GM12878 (cell line): ENCODE data around the gene TBC1D8. TPM values are rescaled to one million over a fixed set of nuclear protein-coding genes. Genes with fewer than 3 reads are reported as not detected.

Experiments used
- ATAC-seq: fragments of 200-7000 bp; cut with Tn5 transposase; 3 replicates; pipeline ENCODE4 v1.9.1; 2020; ENCODE audit warnings: mild to moderate bottlenecking, moderate library complexity
- BruUV-seq: library from RNA; stranded (reverse); fragments of 400-500 nt; replicated peaks from 2 replicates; lab custom pipeline; 2021; lab: Mats Ljungman, UMichigan
- CTCF ChIA-PET: fragments of 300-600 bp; sonication (Branson Sonifier 250); formaldehyde crosslinking; extraction: SDS; loops from one replicate; lab custom pipeline; 2021; ENCODE audit warnings: inconsistent platforms; lab: Yijun Ruan, JAX
- POLR2A ChIA-PET: fragments of 350-600 bp; formaldehyde crosslinking; extraction: SDS; loops from one replicate; lab custom pipeline; 2021; ENCODE audit warnings: inconsistent platforms; lab: Charles Lee
- RAD21 ChIA-PET: fragments of 300-600 bp; sonication (Branson Sonifier 250); formaldehyde crosslinking; loops from one replicate; lab custom pipeline; 2023; ENCODE audit warnings: antibody characterized with exemption; ENCODE audit not compliant: unreplicated experiment; lab: Charles Lee
- SMC1A ChIA-PET: fragments of 300-600 bp; sonication (Branson Sonifier 250); formaldehyde crosslinking; loops from one replicate; lab custom pipeline; 2023; ENCODE audit not compliant: unreplicated experiment, uncharacterized antibody; lab: Charles Lee
- DNase-seq: peaks from one replicate; pipeline ENCODE4 v3.0.0-alpha.2; 2011; ENCODE audit warnings: low read depth, low spot score
- FAIRE-seq: peaks from 3 replicates; lab custom pipeline; 2011; peaks lifted over from hg19 to GRCh38; lab: Jason Lieb, UNC
- H2AFZ ChIP-seq: 2 replicates; pipeline ENCODE4 v1.6.0; 2011; ENCODE audit warnings: low read depth, low read length, control low read depth; ENCODE audit not compliant: control insufficient read depth
- H3K27ac ChIP-seq: 2 replicates; pipeline ENCODE4 v1.5.1; 2011; ENCODE audit warnings: control low read depth; ENCODE audit not compliant: control insufficient read depth, insufficient read depth
- H3K27me3 ChIP-seq, 2 experiments: replicated peaks in 1 of 2; 2 replicates each; pipeline versions ENCODE4 v1.6.0 to v1.6.1; 2011; ENCODE audit warnings: low read length in 1 of 2; ENCODE audit not compliant: control insufficient read depth in 2 of 2, insufficient read depth in 2 of 2
- H3K36me3 ChIP-seq, 2 experiments: 2 replicates each; pipeline ENCODE4 v1.5.1; 2011; ENCODE audit warnings: low read length in 1 of 2; ENCODE audit not compliant: control insufficient read depth in 2 of 2, insufficient read depth in 2 of 2
- H3K4me1 ChIP-seq: 2 replicates; pipeline ENCODE4 v1.6.1; 2011; ENCODE audit warnings: mild to moderate bottlenecking, low read length, moderate library complexity, mixed read lengths; ENCODE audit not compliant: control insufficient read depth, insufficient read depth
- H3K4me2 ChIP-seq: 2 replicates; pipeline ENCODE4 v1.6.0; 2011; ENCODE audit warnings: control low read depth; ENCODE audit not compliant: control insufficient read depth, insufficient read depth
- H3K4me3 ChIP-seq: fragments of 200-600 bp; sonication (generic); 2 replicates; pipeline ENCODE4 v1.5.1; 2016
- H3K79me2 ChIP-seq: 2 replicates; pipeline ENCODE4 v1.6.0; 2011; ENCODE audit warnings: low read length; ENCODE audit not compliant: control insufficient read depth, insufficient read depth
- H3K9ac ChIP-seq: 2 replicates; pipeline ENCODE4 v1.8.0; 2011; ENCODE audit warnings: low read length, control low read depth, mixed read lengths; ENCODE audit not compliant: control insufficient read depth, insufficient read depth
- H3K9me3 ChIP-seq: replicated peaks from 3 replicates; pipeline ENCODE4 v1.5.1; 2011; ENCODE audit warnings: mild to moderate bottlenecking, low read length; ENCODE audit not compliant: control insufficient read depth, insufficient read depth
- H4K20me1 ChIP-seq: 2 replicates; pipeline ENCODE4 v1.6.0; 2011; ENCODE audit not compliant: control insufficient read depth, insufficient read depth
- CBFB ChIP-seq: IDR thresholded peaks from 2 replicates; pipeline ENCODE4 v1.6.1; 2016; ENCODE audit warnings: antibody characterized with exemption, low read depth
- DPF2 ChIP-seq: fragments of 450-650 bp; IDR thresholded peaks from 2 replicates; pipeline ENCODE4 v1.6.1; 2017; ENCODE audit warnings: mild to moderate bottlenecking
- HDAC2 ChIP-seq: fragments of 200-600 bp; sonication (generic); IDR thresholded peaks from 2 replicates; pipeline ENCODE4 v1.6.1; 2017
- KLF5 ChIP-seq: fragments of 450-650 bp; IDR thresholded peaks from 2 replicates; pipeline ENCODE4 v1.6.1; 2014; ENCODE audit warnings: mild to moderate bottlenecking; ENCODE audit not compliant: partially characterized antibody
- NFYA ChIP-seq: IDR thresholded peaks from 2 replicates; pipeline ENCODE4 v1.6.1; 2011; ENCODE audit warnings: low read depth, mild to moderate bottlenecking, low read length, improper control_type of control experiment, borderline replicate concordance
- PML ChIP-seq: IDR thresholded peaks from 2 replicates; pipeline ENCODE4 v1.6.1; 2012; ENCODE audit warnings: low read length, inconsistent platforms
- SIX5 ChIP-seq: IDR thresholded peaks from 2 replicates; pipeline ENCODE4 v1.6.1; 2011; ENCODE audit warnings: mild to moderate bottlenecking, low read depth, low read length, moderate library complexity; ENCODE audit not compliant: severe bottlenecking
- SMARCA5 ChIP-seq: fragments of 450-650 bp; IDR thresholded peaks from 2 replicates; pipeline ENCODE4 v1.6.1; 2017; ENCODE audit warnings: mild to moderate bottlenecking
- TAF1 ChIP-seq: IDR thresholded peaks from 2 replicates; pipeline ENCODE4 v1.6.1; 2011; ENCODE audit warnings: mild to moderate bottlenecking, low read depth, low read length, borderline replicate concordance
- TBL1XR1 ChIP-seq: IDR thresholded peaks from 2 replicates; pipeline ENCODE4 v1.6.1; 2012; ENCODE audit warnings: low read depth, low read length, improper control_type of control experiment
- WGBS: methylation state at CpG from one replicate; pipeline ENCODE4 v1.1.6; 2016; ENCODE audit warnings: low lambda C conversion rate; ENCODE audit not compliant: insufficient replicate concordance, insufficient coverage; ENCODE audit errors: missing lambda C conversion rate; 5-methylcytosine and 5-hydroxymethylcytosine counted together
- in situ Hi-C: fragments of 300-500 bp; cut with MboI; formaldehyde crosslinking; loops from 9 replicates; pipeline ENCODE4 v1.14.3; 2018; ENCODE audit warnings: mixed read lengths
- intact Hi-C: fragments of 100-400 bp; cut with micrococcal nuclease; formaldehyde crosslinking; loops from one replicate; pipeline ENCODE4 v1.14.2; 2022; ENCODE audit not compliant: unreplicated experiment
- polyA plus RNA-seq, 11 experiments: library from polyadenylated mRNA; depleted of rRNA in 4 of 11; unstranded in 6 of 11; stranded (reverse) in 5 of 11; fragments of >200 nt; fragmentation: Nextera tagmentation in 4 of 11; fragmentation: Illumina TruSeq in 1 of 11; extraction: Ambion mirVana in 4 of 11; extraction: Trizol in 1 of 11; gene quantifications; 1 replicate in 1 of 11; 2 replicates in 10 of 11; pipeline versions ENCODE4 v1.2.1 to v1.2.3, GENCODE V29; 2011 to 2016; ENCODE audit warnings: inconsistent platforms in 2 of 11, missing spikeins in 2 of 11, low read depth in 1 of 11
- total RNA-seq, 4 experiments: library from RNA; depleted of rRNA in 3 of 4; stranded (reverse); fragments of >200 nt in 3 of 4; fragmentation: Illumina TruSeq in 1 of 4; extraction: Trizol in 1 of 4; gene quantifications; 2 replicates each; pipeline versions ENCODE4 v1.2.1 to v1.2.3, GENCODE V29; 2013 to 2021
- TF ChIP-seq, protein P1 (sequence below): IDR thresholded peaks from 2 replicates; pipeline ENCODE4 v1.6.1; 2011; ENCODE audit warnings: low read depth, mild to moderate bottlenecking, low read length, moderate library complexity, borderline replicate concordance; ENCODE audit errors: extremely low read depth
- TF ChIP-seq, protein P2 (sequence below): IDR thresholded peaks from 2 replicates; pipeline ENCODE4 v1.6.1; 2012; ENCODE audit warnings: low read depth, low read length, improper control_type of control experiment
- TF ChIP-seq, protein P3 (sequence below): IDR thresholded peaks from 2 replicates; pipeline ENCODE4 v1.6.1; 2012; ENCODE audit warnings: improper control_type of control experiment, low read depth, low read length; ENCODE audit not compliant: insufficient replicate concordance

TBC1D8 gene
- total and polyA plus RNA-seq, 10 of the 15 experiments (the other 5 are each of a cell fraction or from before 2014, with no cell fraction given) = 0.80 to 4.9 (median 4.4) TPM

DNA sequence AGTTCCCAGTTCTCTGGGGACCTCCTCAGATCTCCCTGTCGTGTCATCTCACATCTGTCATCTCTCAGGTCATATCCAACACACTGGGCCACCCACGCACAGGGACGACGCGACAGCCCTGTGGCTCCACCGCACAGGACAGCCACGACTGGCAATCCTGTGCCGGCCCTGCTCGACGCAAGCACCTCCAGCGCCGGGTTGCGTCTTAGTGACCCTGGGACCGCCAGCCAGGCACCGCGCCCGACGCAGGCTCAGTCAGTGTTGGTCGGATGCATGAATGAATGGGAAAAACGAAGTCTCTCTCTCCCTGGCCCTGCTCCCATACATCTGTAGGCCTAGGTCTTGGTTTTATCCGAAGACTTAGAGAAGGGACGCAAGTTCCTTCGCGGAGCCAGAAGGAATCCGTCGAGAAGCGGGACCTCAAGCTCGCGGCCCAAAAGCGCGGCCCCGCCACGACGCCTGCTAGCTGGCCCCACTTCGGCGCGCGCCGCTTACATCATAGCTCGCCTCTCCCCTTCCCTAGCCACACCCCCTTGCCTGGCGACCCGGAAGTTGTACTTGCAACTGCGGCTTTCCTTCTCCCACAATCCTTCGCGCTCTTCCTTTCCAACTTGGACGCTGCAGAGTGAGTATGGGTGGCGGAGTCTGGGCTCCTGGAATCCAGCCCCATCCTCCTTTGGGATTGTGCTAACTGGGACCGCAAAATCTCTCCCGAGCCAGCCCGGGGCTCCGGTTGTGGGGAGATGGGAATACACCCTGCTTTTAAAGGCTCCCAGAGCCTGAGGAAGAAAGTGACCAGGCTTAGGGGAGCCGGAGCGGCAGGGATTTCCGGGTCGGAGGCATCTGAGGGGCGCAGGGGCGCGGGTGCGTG, 149.3 kb downstream of the TBC1D8 start, which contains the start of gene RPL31:
Gene RPL31 (plus strand): TSS at position 599 of the 871 bp plus-strand sequence. CDS start 413 bp downstream, outside the sequence.
- Histone ChIP-seq H4K20me1 (peaks cover 4% of the 10 kb centered on the region), H3K9ac (peak within 1 kb of the TSS; percentile 99), H3K4me1 (peaks cover 12% of the 10 kb centered on the region), H3K27ac (peak within 1 kb of the TSS; percentile 97), H3K9me3 (no peaks in the 10 kb centered on the region; the same call in 1 of the 3 replicates), H3K27me3 (no peaks in the 10 kb centered on the region; a peak in 1 of 4 replicates), H3K4me3 (peak within 1 kb of the TSS; percentile 96), H2AFZ (peak within 1 kb of the TSS; percentile 96), H3K4me2 (peak within 1 kb of the TSS; percentile 97), H3K79me2 (peaks cover 47% of the 10 kb centered on the region), H3K36me3 (peaks cover 11 to 36% of the 10 kb centered on the region in 2 experiments)
- ATAC-seq = peak; percentile 92
- WGBS = 25% methylated on average over 59 of the region's 59 CpGs
- in situ Hi-C loops (no loop called here), intact Hi-C loops (no loop called here)
- peak; percentile 41 for FAIRE-seq
- RAD21 ChIA-PET = interaction anchor here (1.1 to 1.2 kb wide), 3 partner anchors 10 to 439 kb away, joined by 3 to 5 read pairs (median 3); partner anchors contain the start of gene PDCL3
- no TSS peak for BruUV-seq
- SMC1A ChIA-PET = interaction anchor here (0.6 to 3.0 kb wide), 4 partner anchors 11 to 606 kb away, joined by 3 to 13 read pairs (median 3); partner anchors contain the start of gene TBC1D8
- CTCF ChIA-PET = interaction anchor here (0.9 to 2.8 kb wide), 4 partner anchors 9 to 419 kb away, joined by 3 to 30 read pairs (median 4); no protein-coding TSS in a partner anchor
- peak; percentile 78 for DNase-seq
- POLR2A ChIA-PET = interaction anchor here (1.0 to 2.5 kb wide), 5 partner anchors 11 to 439 kb away, joined by 3 to 8 read pairs (median 3); partner anchors contain the start of gene PDCL3
- TF ChIP-seq TBL1XR1 (peak; percentile 62; the same call in 1 of the 2 replicates), TAF1 (peak; percentile 100), SMARCA5 (peak; percentile 74; the same call in 1 of the 2 replicates), CBFB (peak; percentile 96), SIX5 (peak; percentile 26), HDAC2 (0 out of 2 replicates have a peak, but pooled peaks have one; percentile 55), DPF2 (peak; percentile 26; the same call in 1 of the 2 replicates), KLF5 (peak; percentile 90), NFYA (no peak), PML (peak; percentile 99)
- TF ChIP-seq, protein P1, sequence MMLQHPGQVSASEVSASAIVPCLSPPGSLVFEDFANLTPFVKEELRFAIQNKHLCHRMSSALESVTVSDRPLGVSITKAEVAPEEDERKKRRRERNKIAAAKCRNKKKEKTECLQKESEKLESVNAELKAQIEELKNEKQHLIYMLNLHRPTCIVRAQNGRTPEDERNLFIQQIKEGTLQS = peak; percentile 2; the same call in 1 of the 2 replicates
- TF ChIP-seq, protein P2, sequence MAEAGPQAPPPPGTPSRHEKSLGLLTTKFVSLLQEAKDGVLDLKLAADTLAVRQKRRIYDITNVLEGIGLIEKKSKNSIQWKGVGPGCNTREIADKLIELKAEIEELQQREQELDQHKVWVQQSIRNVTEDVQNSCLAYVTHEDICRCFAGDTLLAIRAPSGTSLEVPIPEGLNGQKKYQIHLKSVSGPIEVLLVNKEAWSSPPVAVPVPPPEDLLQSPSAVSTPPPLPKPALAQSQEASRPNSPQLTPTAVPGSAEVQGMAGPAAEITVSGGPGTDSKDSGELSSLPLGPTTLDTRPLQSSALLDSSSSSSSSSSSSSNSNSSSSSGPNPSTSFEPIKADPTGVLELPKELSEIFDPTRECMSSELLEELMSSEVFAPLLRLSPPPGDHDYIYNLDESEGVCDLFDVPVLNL = peak; percentile 33; the same call in 1 of the 2 replicates
- TF ChIP-seq, protein P3, sequence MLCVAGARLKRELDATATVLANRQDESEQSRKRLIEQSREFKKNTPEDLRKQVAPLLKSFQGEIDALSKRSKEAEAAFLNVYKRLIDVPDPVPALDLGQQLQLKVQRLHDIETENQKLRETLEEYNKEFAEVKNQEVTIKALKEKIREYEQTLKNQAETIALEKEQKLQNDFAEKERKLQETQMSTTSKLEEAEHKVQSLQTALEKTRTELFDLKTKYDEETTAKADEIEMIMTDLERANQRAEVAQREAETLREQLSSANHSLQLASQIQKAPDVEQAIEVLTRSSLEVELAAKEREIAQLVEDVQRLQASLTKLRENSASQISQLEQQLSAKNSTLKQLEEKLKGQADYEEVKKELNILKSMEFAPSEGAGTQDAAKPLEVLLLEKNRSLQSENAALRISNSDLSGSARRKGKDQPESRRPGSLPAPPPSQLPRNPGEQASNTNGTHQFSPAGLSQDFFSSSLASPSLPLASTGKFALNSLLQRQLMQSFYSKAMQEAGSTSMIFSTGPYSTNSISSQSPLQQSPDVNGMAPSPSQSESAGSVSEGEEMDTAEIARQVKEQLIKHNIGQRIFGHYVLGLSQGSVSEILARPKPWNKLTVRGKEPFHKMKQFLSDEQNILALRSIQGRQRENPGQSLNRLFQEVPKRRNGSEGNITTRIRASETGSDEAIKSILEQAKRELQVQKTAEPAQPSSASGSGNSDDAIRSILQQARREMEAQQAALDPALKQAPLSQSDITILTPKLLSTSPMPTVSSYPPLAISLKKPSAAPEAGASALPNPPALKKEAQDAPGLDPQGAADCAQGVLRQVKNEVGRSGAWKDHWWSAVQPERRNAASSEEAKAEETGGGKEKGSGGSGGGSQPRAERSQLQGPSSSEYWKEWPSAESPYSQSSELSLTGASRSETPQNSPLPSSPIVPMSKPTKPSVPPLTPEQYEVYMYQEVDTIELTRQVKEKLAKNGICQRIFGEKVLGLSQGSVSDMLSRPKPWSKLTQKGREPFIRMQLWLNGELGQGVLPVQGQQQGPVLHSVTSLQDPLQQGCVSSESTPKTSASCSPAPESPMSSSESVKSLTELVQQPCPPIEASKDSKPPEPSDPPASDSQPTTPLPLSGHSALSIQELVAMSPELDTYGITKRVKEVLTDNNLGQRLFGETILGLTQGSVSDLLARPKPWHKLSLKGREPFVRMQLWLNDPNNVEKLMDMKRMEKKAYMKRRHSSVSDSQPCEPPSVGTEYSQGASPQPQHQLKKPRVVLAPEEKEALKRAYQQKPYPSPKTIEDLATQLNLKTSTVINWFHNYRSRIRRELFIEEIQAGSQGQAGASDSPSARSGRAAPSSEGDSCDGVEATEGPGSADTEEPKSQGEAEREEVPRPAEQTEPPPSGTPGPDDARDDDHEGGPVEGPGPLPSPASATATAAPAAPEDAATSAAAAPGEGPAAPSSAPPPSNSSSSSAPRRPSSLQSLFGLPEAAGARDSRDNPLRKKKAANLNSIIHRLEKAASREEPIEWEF = no peak
